Tibial artery (tissue), 4 donors: ENCODE results near the gene RCC2.

Experiments
- DNase-seq, 2 donors: peaks; one replicate each; pipeline ENCODE4 v3.0.0-alpha.2; 2019
- H3K27ac ChIP-seq, 2 donors: fragments of 200-600 bp; sonication (generic) in 1 of 2; 1 replicate in 1 of 2; 2 replicates in 1 of 2; pipeline ENCODE4 v1.5.1; 2018 to 2019; ENCODE audit warnings: mild to moderate bottlenecking in 1 of 2
- H3K27me3 ChIP-seq, 2 donors: fragments of 200-600 bp; sonication (generic) in 1 of 2; one replicate each; pipeline versions ENCODE4 v1.5.1 to v1.6.0; 2016 to 2019
- H3K36me3 ChIP-seq, 3 donors: fragments of 200-600 bp; sonication (generic) in 2 of 3; one replicate each; pipeline ENCODE4 v1.5.1; 2016 to 2019; ENCODE audit warnings: mild to moderate bottlenecking in 2 of 3
- H3K4me1 ChIP-seq, 4 donors: fragments of 200-600 bp; sonication (generic) in 2 of 4; 1 replicate in 3 of 4; 2 replicates in 1 of 4; pipeline ENCODE4 v1.5.1; 2016 to 2019
- H3K4me3 ChIP-seq, 2 donors: fragments of 200-600 bp; sonication (generic) in 1 of 2; 1 replicate in 1 of 2; 2 replicates in 1 of 2; pipeline ENCODE4 v1.5.1; 2018 to 2019; ENCODE audit warnings: mild to moderate bottlenecking in 2 of 2
- H3K9me3 ChIP-seq, 3 donors: fragments of 200-600 bp; sonication (generic) in 1 of 3; one replicate each; pipeline ENCODE4 v1.5.1; 2016 to 2019
- CTCF ChIP-seq, 2 experiments: fragments of 200-600 bp in 1 of 2; fragments of 450-650 bp in 1 of 2; IDR thresholded peaks; one replicate each; pipeline ENCODE4 v1.5.1; 2017 to 2019; ENCODE audit warnings: antibody characterized with exemption in 2 of 2, mild to moderate bottlenecking in 1 of 2, moderate library complexity in 1 of 2
- intact Hi-C: fragments of 100-400 bp; cut with DNase I; formaldehyde crosslinking; loops from one replicate; pipeline ENCODE4 v1.15.0; 2023; ENCODE audit warnings: low total_unique reads

RCC2 gene

GRCh38 chr1:17429183-17429582 is 10.3 kb downstream of the RCC2 start:
- no peak overlapping the region for H3K27ac ChIP-seq
- DNase-seq: no peak
- TF ChIP-seq CTCF (IDR thresholded peaks at IDR 0.05): no peak
- no peak overlapping the region for H3K4me3 ChIP-seq
- intact Hi-C loops: no loop called here
- H3K9me3 ChIP-seq: no peaks in the 10 kb centered on the region
- H3K36me3 ChIP-seq: peaks cover 23 to 53% (median 49%) of the 10 kb centered on the region in 3 donors
- H3K4me1 ChIP-seq: no peaks in the 10 kb centered on the region
- no peaks in the 10 kb centered on the region for H3K27me3 ChIP-seq

DNA sequence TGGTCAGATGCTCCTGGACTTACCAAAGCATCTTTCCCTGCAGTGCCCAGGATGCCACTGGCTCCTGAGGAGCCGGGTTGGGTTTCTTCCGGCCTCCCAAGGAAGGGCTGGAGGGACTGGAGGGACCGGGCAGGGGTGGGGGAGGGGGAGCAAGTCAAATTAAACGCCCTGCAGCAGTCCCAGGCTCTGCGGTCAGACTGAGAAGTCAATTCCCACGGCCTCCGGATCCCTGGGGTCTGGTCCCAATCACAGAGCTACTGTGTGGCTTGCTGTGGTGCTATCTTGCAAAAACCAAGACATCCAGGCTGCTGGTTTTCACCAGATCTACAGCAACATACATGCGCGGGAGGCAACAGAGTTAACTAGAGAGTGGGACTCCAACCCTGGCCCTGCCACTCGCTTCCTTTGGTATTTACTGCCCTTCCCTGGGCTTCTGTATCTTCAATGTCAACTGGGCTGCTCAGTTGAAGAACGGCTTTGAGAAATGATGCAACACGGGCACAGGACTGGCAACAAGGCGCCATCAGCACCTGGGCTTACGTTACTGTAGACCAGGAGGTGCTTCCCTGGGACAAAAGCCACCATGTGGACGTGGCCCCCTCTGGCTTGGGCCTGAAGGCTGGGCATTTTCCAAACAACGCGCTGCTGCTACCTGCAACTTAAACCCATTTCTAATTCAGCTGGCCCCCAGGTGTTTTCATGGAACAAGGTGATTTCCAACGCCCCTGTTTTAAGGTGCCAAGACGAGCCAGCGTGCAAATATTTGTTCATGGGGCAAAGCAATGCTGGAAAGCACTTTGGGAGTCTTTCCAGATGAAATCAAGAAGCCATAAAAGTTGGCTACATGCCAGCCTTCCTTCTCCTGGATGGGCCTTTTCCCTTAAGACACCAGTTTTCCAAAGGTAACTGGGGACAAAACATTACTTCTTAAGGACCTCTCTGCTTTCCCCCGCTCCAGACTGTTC is 11.5 kb downstream of the RCC2 start:
- DNase-seq: no peak
- Histone ChIP-seq H3K27me3 (no peaks in the 10 kb centered on the region), H3K4me3 (no peak overlapping the region), H3K36me3 (peaks cover 32 to 61% (median 60%) of the 10 kb centered on the region in 3 donors), H3K27ac (no peak overlapping the region), H3K9me3 (no peaks in the 10 kb centered on the region), H3K4me1 (no peaks in the 10 kb centered on the region)
- intact Hi-C loops: no loop called here
- TF ChIP-seq CTCF (IDR thresholded peaks at IDR 0.05): no peak

DNA sequence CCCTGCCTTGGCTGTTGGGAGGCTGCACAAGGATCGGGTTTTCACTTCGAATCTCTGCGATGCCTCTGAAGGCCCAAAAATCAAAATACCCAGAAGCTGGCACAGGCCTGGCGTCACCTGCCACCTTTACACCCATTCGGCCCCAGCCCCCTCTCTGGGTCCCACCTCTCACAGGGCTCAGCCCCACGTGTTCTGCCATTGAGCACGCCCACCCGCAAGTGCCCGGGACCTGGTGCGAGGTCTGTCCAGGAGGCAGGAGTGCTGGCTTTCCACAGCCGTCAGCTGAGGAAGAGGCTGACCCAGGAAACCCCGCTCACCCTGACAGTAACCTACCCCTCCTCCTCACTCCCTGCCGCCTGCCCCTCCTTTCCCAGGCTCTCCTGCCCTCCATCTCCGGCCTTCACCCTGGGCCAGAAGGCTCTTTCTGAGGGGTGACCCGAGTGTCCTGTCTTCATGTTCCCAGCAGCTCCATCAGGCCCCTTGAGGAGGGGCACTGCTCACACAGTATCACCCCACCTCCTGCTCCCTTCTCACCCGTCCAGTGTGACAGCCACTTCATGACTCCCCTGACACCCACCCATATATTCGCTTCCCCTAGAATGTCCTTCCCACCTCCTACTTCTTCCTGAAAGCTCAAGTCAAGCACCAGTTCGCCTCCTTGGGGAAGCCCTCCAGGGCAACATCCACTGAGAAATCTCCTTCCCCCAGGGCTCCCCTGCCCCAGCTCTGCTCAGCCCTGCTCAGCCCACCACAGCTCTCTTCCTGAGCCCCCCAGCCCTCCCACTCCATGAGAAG is 13.5 kb downstream of the RCC2 start:
- no peak for TF ChIP-seq CTCF (IDR thresholded peaks at IDR 0.05)
- Histone ChIP-seq H3K36me3 (peaks cover 32 to 78% (median 62%) of the 10 kb centered on the region in 3 donors), H3K27me3 (no peaks in the 10 kb centered on the region), H3K27ac (no peak overlapping the region), H3K9me3 (no peaks in the 10 kb centered on the region), H3K4me1 (no peaks in the 10 kb centered on the region), H3K4me3 (no peak overlapping the region)
- no peak for DNase-seq
- intact Hi-C loops: no loop called here

DNA sequence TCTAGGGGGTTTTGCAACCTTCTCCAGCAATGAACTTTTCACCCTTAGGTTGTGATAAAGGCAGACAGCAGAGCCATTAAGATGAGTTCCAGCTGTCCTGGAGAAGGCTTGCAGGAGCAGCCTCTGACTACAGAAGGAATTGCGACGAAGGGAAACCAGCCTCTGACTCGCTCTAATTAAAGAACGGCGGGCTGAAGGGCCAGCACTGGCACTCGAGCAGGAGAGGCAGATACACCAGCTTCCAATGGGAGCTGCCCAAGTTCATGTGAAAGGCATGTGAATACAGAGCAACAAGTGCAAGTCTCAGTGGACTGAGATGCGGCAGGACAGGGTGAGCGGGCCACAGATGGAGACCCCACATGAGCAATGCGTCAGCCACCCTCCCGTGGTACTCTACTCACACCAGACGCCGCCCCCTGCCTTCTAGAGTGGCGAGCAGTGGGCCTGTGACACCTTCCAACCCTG is 15.7 kb downstream of the RCC2 start:
- H3K4me1 ChIP-seq: peaks cover 0 to 4% (median 4%) of the 10 kb centered on the region in 4 donors
- peaks cover 32 to 91% (median 68%) of the 10 kb centered on the region in 3 donors for H3K36me3 ChIP-seq
- H3K27ac ChIP-seq: no peak overlapping the region
- H3K27me3 ChIP-seq: no peaks in the 10 kb centered on the region
- H3K4me3 ChIP-seq: no peak overlapping the region
- no peaks in the 10 kb centered on the region for H3K9me3 ChIP-seq
- no peak for DNase-seq
- intact Hi-C loops: loop anchor here (5.0 kb wide), 1 partner anchor 58 kb away; no protein-coding TSS in a partner anchor
- no peak for TF ChIP-seq CTCF (IDR thresholded peaks at IDR 0.05)

DNA sequence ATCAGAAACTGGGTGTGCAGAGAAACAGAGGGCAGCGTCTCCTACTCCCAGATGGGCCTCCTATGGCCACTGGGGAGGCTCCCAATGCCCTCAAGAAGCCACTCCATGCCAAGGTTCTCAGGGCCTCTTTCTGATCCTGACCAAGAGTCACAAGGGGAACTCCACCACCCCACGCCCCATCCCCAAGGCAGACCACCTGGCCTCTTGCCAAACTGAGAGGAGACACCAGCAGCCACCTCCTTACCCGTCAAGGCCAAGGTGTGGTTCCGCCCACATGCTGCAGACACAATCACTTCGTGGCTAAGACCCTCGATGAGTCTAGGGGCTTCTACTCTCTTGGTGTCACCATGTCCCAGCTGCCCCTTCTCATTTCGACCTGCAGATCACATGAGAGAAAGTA is 17.0 kb downstream of the RCC2 start:
- Histone ChIP-seq H3K36me3 (peaks cover 25 to 90% (median 65%) of the 10 kb centered on the region in 3 donors), H3K27ac (no peak overlapping the region), H3K4me1 (peaks cover 0 to 4% (median 4%) of the 10 kb centered on the region in 4 donors), H3K4me3 (no peak overlapping the region), H3K9me3 (no peaks in the 10 kb centered on the region), H3K27me3 (no peaks in the 10 kb centered on the region)
- TF ChIP-seq CTCF (IDR thresholded peaks at IDR 0.05): no peak
- no peak for DNase-seq
- intact Hi-C loops: loop anchor here (5.0 kb wide), 1 partner anchor 60 kb away; no protein-coding TSS in a partner anchor
